H1 (cell line): ENCODE results near the gene RRM2. TPM values are rescaled to one million over a fixed set of nuclear protein-coding genes. Genes with fewer than 3 reads are reported as not detected.

Experiments used
- CTCF ChIA-PET: fragments of 300-600 bp; sonication (Branson Sonifier 250); formaldehyde crosslinking; loops from one replicate; lab custom pipeline; 2021; ENCODE audit not compliant: partially characterized antibody; lab: Charles Lee
- POLR2A ChIA-PET: fragments of 300-600 bp; sonication (Branson Sonifier 250); formaldehyde crosslinking; loops from one replicate; lab custom pipeline; 2021; ENCODE audit warnings: inconsistent platforms; ENCODE audit not compliant: partially characterized antibody; lab: Charles Lee
- DNase-seq, 2 experiments: peaks; one replicate each; pipeline versions ENCODE4 v3.0.0 to v3.0.0-alpha.2; 2010 to 2022; ENCODE audit warnings: low spot score in 2 of 2, low read depth in 1 of 2, mixed read lengths in 1 of 2
- FAIRE-seq: peaks from 2 replicates; lab custom pipeline; 2011; peaks lifted over from hg19 to GRCh38; lab: Jason Lieb, UNC
- H2AFZ ChIP-seq: 2 replicates; pipeline ENCODE4 v1.8.1; 2012; ENCODE audit warnings: low read length, inconsistent platforms
- H2AK5ac ChIP-seq: 2 replicates; pipeline ENCODE4 v1.6.1; 2013; ENCODE audit warnings: low read depth, low read length
- H2BK120ac ChIP-seq: replicated peaks from 2 replicates; pipeline ENCODE3; 2013; ENCODE audit warnings: low read depth, low read length, inconsistent platforms
- H2BK12ac ChIP-seq: 2 replicates; pipeline ENCODE4 v1.6.1; 2013; ENCODE audit warnings: low read depth, low read length
- H2BK15ac ChIP-seq: 2 replicates; pipeline ENCODE4 v1.6.1; 2013; ENCODE audit warnings: low read length
- H2BK20ac ChIP-seq: 2 replicates; pipeline ENCODE4 v1.6.1; 2013; ENCODE audit warnings: low read length
- H2BK5ac ChIP-seq: 2 replicates; pipeline ENCODE4 v1.6.1; 2013; ENCODE audit warnings: low read depth, low read length
- H3K14ac ChIP-seq: 2 replicates; pipeline ENCODE4 v1.6.1; 2013; ENCODE audit warnings: inconsistent platforms; ENCODE audit not compliant: insufficient read length
- H3K18ac ChIP-seq: 2 replicates; pipeline ENCODE4 v1.6.1; 2013; ENCODE audit warnings: low read length; ENCODE audit errors: extremely low read depth
- H3K23ac ChIP-seq: 2 replicates; pipeline ENCODE4 v1.6.1; 2013; ENCODE audit warnings: inconsistent platforms; ENCODE audit not compliant: insufficient read length
- H3K23me2 ChIP-seq: 2 replicates; pipeline ENCODE4 v1.6.1; 2013; ENCODE audit warnings: low read depth, low read length
- H3K27ac ChIP-seq: 2 replicates; pipeline ENCODE4 v1.6.1; 2011; ENCODE audit warnings: low read depth, low read length, inconsistent platforms
- H3K27me3 ChIP-seq, 4 experiments: replicated peaks in 1 of 4; 1 replicate in 1 of 4; 2 replicates in 3 of 4; pipeline versions ENCODE4 v1.6.1 to v1.8.1; 2011 to 2013; ENCODE audit warnings: low read length in 3 of 4, mild to moderate bottlenecking in 3 of 4, inconsistent platforms in 2 of 4, mixed read lengths in 2 of 4, moderate library complexity in 1 of 4; ENCODE audit not compliant: control insufficient read depth in 3 of 4, insufficient read depth in 3 of 4; ENCODE audit errors: extremely low read depth in 1 of 4
- H3K36me3 ChIP-seq, 4 experiments: 2 replicates each; pipeline versions ENCODE4 v1.6.1 to v1.8.1; 2011 to 2013; ENCODE audit warnings: mild to moderate bottlenecking in 4 of 4, low read length in 3 of 4, moderate library complexity in 2 of 4, control low read depth in 1 of 4, inconsistent platforms in 1 of 4; ENCODE audit not compliant: insufficient read depth in 4 of 4, control insufficient read depth in 2 of 4
- H3K4ac ChIP-seq: replicated peaks from 2 replicates; pipeline ENCODE3; 2013; ENCODE audit warnings: low read length, low read depth, mixed read lengths, inconsistent platforms; ENCODE audit not compliant: insufficient read length
- H3K4me1 ChIP-seq, 4 experiments: replicated peaks in 1 of 4; 1 replicate in 1 of 4; 2 replicates in 3 of 4; pipeline versions ENCODE4 v1.6.1 to v1.8.1; 2011 to 2013; ENCODE audit warnings: low read length in 3 of 4, inconsistent platforms in 2 of 4, mixed read lengths in 1 of 4; ENCODE audit not compliant: insufficient read depth in 4 of 4, control insufficient read depth in 3 of 4
- H3K4me2 ChIP-seq, 2 experiments: 2 replicates each; pipeline versions ENCODE4 v1.6.1 to v1.8.1; 2011 to 2013; ENCODE audit warnings: low read depth in 2 of 2, low read length in 2 of 2, control low read depth in 1 of 2, inconsistent platforms in 1 of 2, mild to moderate bottlenecking in 1 of 2; ENCODE audit not compliant: insufficient read depth in 1 of 2
- H3K4me3 ChIP-seq, 4 experiments: fragments of 200-600, 300-600 bp in 1 of 4; sonication (generic), shearing (Covaris generic), sonication (Bioruptor Twin) in 1 of 4; 2 replicates each; pipeline versions ENCODE4 v1.5.1 to v1.8.1; 2011 to 2016; ENCODE audit warnings: low read length in 4 of 4, low read depth in 3 of 4, control low read depth in 2 of 4, inconsistent platforms in 2 of 4, mild to moderate bottlenecking in 2 of 4, mixed read lengths in 1 of 4, moderate library complexity in 1 of 4; ENCODE audit not compliant: insufficient read depth in 2 of 4; ENCODE audit errors: extremely low read depth in 1 of 4
- H3K56ac ChIP-seq: replicated peaks from 2 replicates; pipeline ENCODE3; 2013; ENCODE audit warnings: low read depth, mild to moderate bottlenecking, mixed read lengths, low read length, inconsistent platforms; ENCODE audit not compliant: insufficient read length
- H3K79me1 ChIP-seq: 2 replicates; pipeline ENCODE4 v1.6.1; 2013; ENCODE audit warnings: low read depth, low read length, control low read depth
- H3K79me2 ChIP-seq, 2 experiments: 2 replicates each; pipeline versions ENCODE4 v1.6.1 to v1.8.1; 2012 to 2013; ENCODE audit warnings: low read length in 2 of 2, mild to moderate bottlenecking in 2 of 2, inconsistent platforms in 1 of 2; ENCODE audit not compliant: insufficient read depth in 2 of 2, control insufficient read depth in 1 of 2
- H3K9ac ChIP-seq, 4 experiments: replicated peaks in 1 of 4; 1 replicate in 1 of 4; 2 replicates in 3 of 4; pipeline versions ENCODE4 v1.6.1 to v1.8.1; 2011 to 2013; ENCODE audit warnings: low read depth in 3 of 4, low read length in 3 of 4, control low read depth in 2 of 4, mild to moderate bottlenecking in 2 of 4, moderate library complexity in 2 of 4, inconsistent platforms in 1 of 4; ENCODE audit errors: extremely low read depth in 1 of 4
- H3K9me3 ChIP-seq, 2 experiments: 2 replicates each; pipeline versions ENCODE4 v1.6.1 to v1.8.1; 2012 to 2013; ENCODE audit warnings: mild to moderate bottlenecking in 2 of 2, moderate library complexity in 2 of 2, control low read depth in 1 of 2, inconsistent platforms in 1 of 2, low read depth in 1 of 2, low read length in 1 of 2, mixed read lengths in 1 of 2; ENCODE audit not compliant: insufficient read depth in 2 of 2
- H4K20me1 ChIP-seq, 2 experiments: replicated peaks in 1 of 2; 2 replicates each; pipeline versions ENCODE3 to v1.8.1; 2011 to 2013; ENCODE audit warnings: inconsistent platforms in 2 of 2, low read length in 2 of 2, mild to moderate bottlenecking in 1 of 2; ENCODE audit not compliant: insufficient read depth in 2 of 2, control insufficient read depth in 1 of 2
- H4K5ac ChIP-seq: 2 replicates; pipeline ENCODE4 v1.6.1; 2013; ENCODE audit warnings: low read length, low read depth, mixed read lengths, inconsistent platforms; ENCODE audit not compliant: insufficient read length
- H4K8ac ChIP-seq: 2 replicates; pipeline ENCODE4 v1.8.0; 2013; ENCODE audit warnings: mild to moderate bottlenecking, moderate library complexity, low read length, inconsistent platforms; ENCODE audit not compliant: insufficient read depth; ENCODE audit errors: extremely low read depth
- H4K91ac ChIP-seq: replicated peaks from 2 replicates; pipeline ENCODE3; 2013; ENCODE audit warnings: low read length, mixed read lengths, inconsistent platforms; ENCODE audit not compliant: insufficient read length
- TBP ChIP-seq: IDR thresholded peaks from 2 replicates; pipeline ENCODE4 v1.6.1; 2011; ENCODE audit warnings: low read depth, low read length, improper control_type of control experiment
- TCF12 ChIP-seq: IDR thresholded peaks from 2 replicates; pipeline ENCODE4 v1.6.1; 2011; ENCODE audit warnings: low read depth, mild to moderate bottlenecking, low read length
- YY1 ChIP-seq: IDR thresholded peaks from 2 replicates; pipeline ENCODE4 v1.6.1; 2011; ENCODE audit warnings: low read depth, mild to moderate bottlenecking, low read length
- WGBS, 2 experiments: shearing (Covaris generic) in 1 of 2; methylation state at CpG; one replicate each; pipeline versions ENCODE4 v1.1.6 to v1.1.7; 2013 to 2015; ENCODE audit warnings: low lambda C conversion rate in 2 of 2, mixed read lengths in 2 of 2, inconsistent platforms in 1 of 2, low coverage in 1 of 2, missing lambda C conversion rate in 1 of 2; ENCODE audit not compliant: insufficient replicate concordance in 2 of 2, insufficient coverage in 1 of 2, insufficient read length in 1 of 2; ENCODE audit errors: extremely low coverage in 1 of 2, missing lambda C conversion rate in 1 of 2; 5-methylcytosine and 5-hydroxymethylcytosine counted together
- polyA plus RNA-seq, 7 experiments: library from polyadenylated mRNA; depleted of rRNA in 3 of 7; stranded (reverse) in 5 of 7; unstranded in 2 of 7; fragments of >200 nt in 5 of 7; fragments of 200-250 nt in 2 of 7; gene quantifications; 1 replicate in 5 of 7; 2 replicates in 1 of 7; 4 replicates in 1 of 7; pipeline versions ENCODE4 v1.2.1 to v1.2.3, GENCODE V29; 2011 to 2013; ENCODE audit warnings: missing spikeins in 2 of 7, mixed read lengths in 2 of 7
- total RNA-seq: library from RNA; stranded (reverse); fragmentation: NEBNext Ultra II Directional; extraction: Animal tissue kit (Norgen Biotek cat#: 25700); gene quantifications from 2 replicates; pipeline ENCODE4 v1.2.1, GENCODE V29; 2021

The RRM2 gene
- total and polyA plus RNA-seq, 2 of the 8 experiments (the other 6 are each of a cell fraction or from before 2014, with no cell fraction given): 37.7 to 215 TPM

DNA sequence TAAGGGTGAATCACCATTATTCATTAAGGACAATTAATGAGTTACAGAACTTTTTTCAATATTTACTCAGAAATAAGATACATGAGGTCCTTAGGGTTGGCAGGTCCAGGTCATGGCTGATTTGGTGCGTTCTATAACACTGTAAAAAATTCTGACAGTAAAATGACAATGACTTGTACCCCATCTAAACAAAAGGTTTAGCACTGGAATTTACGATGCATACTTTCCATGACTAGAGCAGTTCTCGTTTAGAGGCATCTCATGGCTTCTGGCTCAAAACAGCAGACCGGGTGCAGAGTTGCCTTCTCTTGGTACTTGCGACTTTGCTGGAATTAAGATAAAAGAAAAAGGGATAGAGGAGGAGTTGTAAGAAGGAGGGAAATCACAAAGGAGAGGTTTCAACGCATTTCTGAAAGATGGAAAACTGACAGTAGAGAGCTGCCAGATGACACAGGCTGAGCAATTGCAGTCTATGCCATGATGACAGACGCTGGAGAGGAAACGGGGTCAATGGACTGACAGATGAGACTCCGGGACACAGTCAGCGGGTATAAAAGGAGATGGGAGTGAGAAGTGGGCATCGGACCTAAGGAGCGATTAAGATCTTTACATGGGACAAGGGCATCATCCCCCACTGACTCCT is 38.2 kb upstream of the RRM2 start:
- Histone ChIP-seq H3K4me1 (peaks cover 0 to 4% (median 2%) of the 10 kb centered on the region in 4 experiments; a peak in 1 of 7 replicates), H4K8ac (no peak overlapping the region), H3K9ac (no peak overlapping the region), H4K5ac (no peak overlapping the region), H2BK5ac (no peak overlapping the region), H3K4me2 (no peak overlapping the region), H3K27ac (no peak overlapping the region)
- WGBS, 2 experiments: 84% methylated on average over 12 of the region's 12 CpGs; no CpG with 5 or more reads in 1 of the 2 experiments
- TF ChIP-seq TCF12 (no peak), TBP (no peak), YY1 (no peak)
- TF ChIP-seq, all 59 proteins: peak for 0
- peaks cover 4 to 18% (median 12%) of the 10 kb centered on the region in 4 experiments for H3K27me3 ChIP-seq
- no peaks in the 10 kb centered on the region for H3K79me1 ChIP-seq
- no peaks in the 10 kb centered on the region for H3K79me2 ChIP-seq
- DNase-seq (no peak), FAIRE-seq (no peak)
- H2BK12ac ChIP-seq: no peak overlapping the region
- H2AK5ac ChIP-seq: no peak overlapping the region
- H3K14ac ChIP-seq: no peak overlapping the region
- no peaks in the 10 kb centered on the region for H3K9me3 ChIP-seq
- no peak overlapping the region for H2BK15ac ChIP-seq
- H3K23ac ChIP-seq: no peak overlapping the region
- no peak overlapping the region for H3K4ac ChIP-seq
- CTCF ChIA-PET: interaction anchor here (1.0 to 24.1 kb wide), 6 partner anchors 10 to 315 kb away, joined by 3 to 429 read pairs (median 5); partner anchors contain the start of gene CYS1
- H2BK20ac ChIP-seq: no peak overlapping the region
- H3K4me3 ChIP-seq: no peak overlapping the region
- H2BK120ac ChIP-seq: no peak overlapping the region
- no peak overlapping the region for H3K18ac ChIP-seq
- H3K23me2 ChIP-seq: peaks cover 7% of the 10 kb centered on the region; the same call in 1 of the 2 replicates
- H3K36me3 ChIP-seq: no peaks in the 10 kb centered on the region
- no peak overlapping the region for H3K56ac ChIP-seq
- no peaks in the 10 kb centered on the region for H4K20me1 ChIP-seq
- no peak overlapping the region for H2AFZ ChIP-seq
- H4K91ac ChIP-seq: no peak overlapping the region
- POLR2A ChIA-PET: interaction anchor here (0.8 to 1.6 kb wide), 4 partner anchors 10 to 35 kb away, joined by 3 read pairs; no protein-coding TSS in a partner anchor
